Spleen (tissue), 11 donors: ENCODE data around the gene PELI2. TPM values are rescaled to one million over a fixed set of nuclear protein-coding genes. Genes with fewer than 3 reads are reported as not detected.

ENCODE experiments used
- DNase-seq: peaks from one replicate; pipeline ENCODE4 v3.0.0-alpha.2; 2020
- H3K27ac ChIP-seq, 8 donors: fragments of 200-600 bp; sonication (generic) in 7 of 8; 1 replicate in 4 of 8; 2 replicates in 4 of 8; pipeline versions ENCODE4 v1.5.0 to v1.8.0; 2016 to 2021; ENCODE audit warnings: inconsistent platforms in 4 of 8, mild to moderate bottlenecking in 4 of 8, moderate library complexity in 1 of 8
- H3K27me3 ChIP-seq, 7 donors: fragments of 200-600 bp; sonication (generic) in 6 of 7; replicated peaks in 1 of 7; 1 replicate in 4 of 7; 2 replicates in 3 of 7; pipeline versions ENCODE4 v1.5.0 to v1.8.0; 2016 to 2021; ENCODE audit warnings: inconsistent platforms in 3 of 7, mild to moderate bottlenecking in 1 of 7
- H3K36me3 ChIP-seq, 6 donors: fragments of 200-600 bp; sonication (generic) in 5 of 6; 1 replicate in 4 of 6; 2 replicates in 2 of 6; pipeline versions ENCODE4 v1.5.0 to v1.8.0; 2016 to 2021; ENCODE audit warnings: inconsistent platforms in 2 of 6
- H3K4me1 ChIP-seq, 6 donors: fragments of 200-600 bp; sonication (generic) in 5 of 6; 1 replicate in 3 of 6; 2 replicates in 3 of 6; pipeline versions ENCODE4 v1.5.0 to v1.8.0; 2016 to 2021; ENCODE audit warnings: inconsistent platforms in 3 of 6
- H3K4me3 ChIP-seq, 8 donors: fragments of 200-600 bp; sonication (generic) in 7 of 8; 1 replicate in 4 of 8; 2 replicates in 4 of 8; pipeline versions ENCODE4 v1.5.0 to v1.8.0; 2016 to 2021; ENCODE audit warnings: inconsistent platforms in 4 of 8, mild to moderate bottlenecking in 4 of 8, moderate library complexity in 2 of 8
- H3K9me3 ChIP-seq, 8 donors: fragments of 200-600 bp; sonication (generic) in 7 of 8; 1 replicate in 4 of 8; 2 replicates in 4 of 8; pipeline versions ENCODE4 v1.5.0 to v1.8.0; 2016 to 2021; ENCODE audit warnings: inconsistent platforms in 4 of 8
- POLR2A ChIP-seq, 3 donors: fragments of 450-650 bp; IDR thresholded peaks; one replicate each; pipeline ENCODE4 v1.5.1; 2017; ENCODE audit warnings: antibody characterized with exemption in 3 of 3, mild to moderate bottlenecking in 1 of 3
- POLR2AphosphoS5 ChIP-seq, 3 donors: sonication (generic); formaldehyde crosslinking; IDR thresholded peaks; one replicate each; pipeline ENCODE4 v1.5.1; 2017; ENCODE audit warnings: antibody characterized with exemption in 3 of 3
- WGBS, 5 donors: extraction: QIAGEN DNeasy Blood & Tissue Kit in 3 of 5; methylation state at CpG; one replicate each; pipeline versions ENCODE4 v1.1.5 to v1.1.7; 2013 to 2018; 5-methylcytosine and 5-hydroxymethylcytosine counted together
- intact Hi-C: fragments of 100-400 bp; cut with DNase I; formaldehyde crosslinking; loops from one replicate; pipeline ENCODE4 v1.15.0; 2023; ENCODE audit warnings: low total_unique reads
- polyA plus RNA-seq, 3 donors: library from polyadenylated mRNA; stranded (reverse); fragments of 200-250 nt; gene quantifications; one replicate each; pipeline ENCODE4 v1.2.1, GENCODE V29; 2013
- total RNA-seq, 7 donors: library from RNA; depleted of rRNA in 3 of 7; stranded (reverse); fragments of >200 nt in 3 of 7; fragmentation: NEBNext Ultra II Directional in 4 of 7; extraction: Animal tissue kit (Norgen Biotek cat#: 25700) in 4 of 7; gene quantifications; one replicate each; pipeline versions ENCODE4 v1.1.0 to v1.2.1, GENCODE V29; 2016 to 2021
- TF ChIP-seq, protein P1 (sequence below), 11 experiments: fragments of 200-600 bp in 7 of 11; fragments of 450-650 bp in 4 of 11; sonication (generic) in 4 of 11; IDR thresholded peaks in 8 of 11; conservative IDR thresholded peaks in 3 of 11; 1 replicate in 7 of 11; 2 replicates in 4 of 11; pipeline versions ENCODE4 v1.4.0 to v1.8.0; 2016 to 2021; ENCODE audit warnings: antibody characterized with exemption in 11 of 11, inconsistent platforms in 4 of 11, mild to moderate bottlenecking in 1 of 11
- donor health status: healthy with polysubstance abuse.
- donor health status: DM: no; HTN: no; CAD: no; lungs with moderate emphysema.
- donor health status: DM: no; HTN: no; CAD: no.
- donor health status: Bipolar disorder and iron deficiency.
- donor health status: healthy.
- donor health status: DM: no; HTN: no; CAD: no.
- donor health status: DM: yes; HTN: yes; CAD: no.

Gene PELI2
- total and polyA plus RNA-seq, 10 donors = 2.1 to 25.3 (median 18.0) TPM

GRCh38 chr14:56196274-56196673 lies 78.1 kb downstream of the PELI2 start:
- no peaks in the 10 kb centered on the region for H3K9me3 ChIP-seq
- H3K27ac ChIP-seq = peak overlapping the region in 1 of 8 donors; percentile 19
- intact Hi-C loops = no loop called here
- H3K27me3 ChIP-seq = no peaks in the 10 kb centered on the region
- TF ChIP-seq POLR2A (IDR thresholded peaks at IDR 0.05) (no peak), POLR2AphosphoS5 (IDR thresholded peaks at IDR 0.05) (no peak)
- TF ChIP-seq, protein P1, sequence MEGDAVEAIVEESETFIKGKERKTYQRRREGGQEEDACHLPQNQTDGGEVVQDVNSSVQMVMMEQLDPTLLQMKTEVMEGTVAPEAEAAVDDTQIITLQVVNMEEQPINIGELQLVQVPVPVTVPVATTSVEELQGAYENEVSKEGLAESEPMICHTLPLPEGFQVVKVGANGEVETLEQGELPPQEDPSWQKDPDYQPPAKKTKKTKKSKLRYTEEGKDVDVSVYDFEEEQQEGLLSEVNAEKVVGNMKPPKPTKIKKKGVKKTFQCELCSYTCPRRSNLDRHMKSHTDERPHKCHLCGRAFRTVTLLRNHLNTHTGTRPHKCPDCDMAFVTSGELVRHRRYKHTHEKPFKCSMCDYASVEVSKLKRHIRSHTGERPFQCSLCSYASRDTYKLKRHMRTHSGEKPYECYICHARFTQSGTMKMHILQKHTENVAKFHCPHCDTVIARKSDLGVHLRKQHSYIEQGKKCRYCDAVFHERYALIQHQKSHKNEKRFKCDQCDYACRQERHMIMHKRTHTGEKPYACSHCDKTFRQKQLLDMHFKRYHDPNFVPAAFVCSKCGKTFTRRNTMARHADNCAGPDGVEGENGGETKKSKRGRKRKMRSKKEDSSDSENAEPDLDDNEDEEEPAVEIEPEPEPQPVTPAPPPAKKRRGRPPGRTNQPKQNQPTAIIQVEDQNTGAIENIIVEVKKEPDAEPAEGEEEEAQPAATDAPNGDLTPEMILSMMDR (IDR thresholded peaks at IDR 0.05 in 8 of 11, conservative IDR thresholded peaks at IDR 0.05 in 3 of 11) = no peak
- no peak for DNase-seq
- peaks cover 7 to 46% (median 18%) of the 10 kb centered on the region in 6 donors for H3K4me1 ChIP-seq
- no peak overlapping the region for H3K4me3 ChIP-seq
- no peaks in the 10 kb centered on the region for H3K36me3 ChIP-seq
- WGBS, 5 donors = 53 to 69% (median 67%) methylated on average over 2 of the region's 2 CpGs

GRCh38 chr14:56197150-56197549 lies 78.9 kb downstream of the PELI2 start:
- TF ChIP-seq POLR2A (IDR thresholded peaks at IDR 0.05) = no peak
- TF ChIP-seq POLR2AphosphoS5 (IDR thresholded peaks at IDR 0.05) = no peak
- TF ChIP-seq, protein P1 (IDR thresholded peaks at IDR 0.05 in 8 of 11, conservative IDR thresholded peaks at IDR 0.05 in 3 of 11) = no peak
- Histone ChIP-seq H3K4me3 (no peak overlapping the region), H3K4me1 (peaks cover 7 to 46% (median 18%) of the 10 kb centered on the region in 6 donors), H3K27me3 (no peaks in the 10 kb centered on the region), H3K9me3 (no peaks in the 10 kb centered on the region), H3K27ac (no peak overlapping the region), H3K36me3 (no peaks in the 10 kb centered on the region)
- intact Hi-C loops = no loop called here
- no peak for DNase-seq
- 91 to 100% (median 96%) methylated on average over 1 of the region's 1 CpG for WGBS, 5 donors

GRCh38 chr14:56198438-56198837 lies 80.2 kb downstream of the PELI2 start:
- no peak overlapping the region for H3K4me3 ChIP-seq

More at GRCh38 chr14:56198438-56198837, 80.2 kb downstream of the PELI2 start:
- no peak for DNase-seq
- Histone ChIP-seq H3K27ac (peak overlapping the region in 2 of 8 donors; percentile 48 to 67), H3K27me3 (no peaks in the 10 kb centered on the region), H3K36me3 (no peaks in the 10 kb centered on the region), H3K4me1 (peaks cover 7 to 46% (median 18%) of the 10 kb centered on the region in 6 donors), H3K9me3 (no peaks in the 10 kb centered on the region)
- TF ChIP-seq, protein P1 (IDR thresholded peaks at IDR 0.05 in 8 of 11, conservative IDR thresholded peaks at IDR 0.05 in 3 of 11) = no peak
- TF ChIP-seq POLR2AphosphoS5 (IDR thresholded peaks at IDR 0.05) (no peak), POLR2A (IDR thresholded peaks at IDR 0.05) (no peak)
- WGBS, 5 donors = 92 to 100% (median 98%) methylated on average over 2 of the region's 2 CpGs
- intact Hi-C loops = no loop called here
